ENCODE results near the gene CCND2. TPM values are rescaled to one million over a fixed set of nuclear protein-coding genes. Genes with fewer than 3 reads are reported as not detected.

The CCND2 gene
- total and polyA plus RNA-seq, 3 experiments from 2014 or later = 72.4 to 792 (median 784) TPM

GRCh38 chr12:4320853-4321701, 47.5 kb downstream of the CCND2 start, which contains the start of gene TIGAR:
TIGAR (plus strand) TSS chr12:4321213; CDS start chr12:4321272, 59 bp downstream.
- ChIA-PET CTCF (interaction anchor here (1.0 to 1.9 kb wide), 2 partner anchors 20 to 44 kb away, joined by 4 to 6 read pairs; no protein-coding TSS in a partner anchor), POLR2A (no interaction called here)
- Histone ChIP-seq H3K27ac (ENCODE audit: low read depth, low read length) (peak within 1 kb of the TSS; percentile 88), H3K27me3 (ENCODE audit: insufficient read depth, low read length, poor library complexity, severe bottlenecking) (no peaks in the 10 kb centered on the region), H3K4me3 (ENCODE audit: low read length) (peak within 1 kb of the TSS; percentile 98), H3K4me1 (ENCODE audit: insufficient read depth, low read length) (peaks cover 20% of the 10 kb centered on the region), H3K36me3 (ENCODE audit: insufficient read depth, low read length) (no peaks in the 10 kb centered on the region), H3K9me3 (ENCODE audit: low read length) (no peaks in the 10 kb centered on the region)
- Mint-ChIP-seq H3K4me1 (peaks cover 33 to 50% (median 46%) of the 10 kb centered on the region in 3 donors), H3K4me3 (peak within 1 kb of the TSS; percentile 92 to 98 (median 94)), H3K36me3 (peaks cover 0 to 16% (median 2%) of the 10 kb centered on the region in 3 donors), H3K27me3 (peaks cover 0 to 2% of the 10 kb centered on the region in 2 donors), H3K9me3 (no peaks in the 10 kb centered on the region), H3K27ac (peak within 1 kb of the TSS; percentile 84 to 100 (median 96))
- peak; percentile 87 to 93 (median 93) for DNase-seq

- Histone ChIP-seq H3K4me3 (ENCODE audit: low read length) (no peak overlapping the region), H3K36me3 (ENCODE audit: insufficient read depth, low read length) (no peaks in the 10 kb centered on the region), H3K27ac (ENCODE audit: low read depth, low read length) (no peak overlapping the region), H3K9me3 (ENCODE audit: low read length) (no peaks in the 10 kb centered on the region), H3K4me1 (ENCODE audit: insufficient read depth, low read length) (peaks cover 20% of the 10 kb centered on the region), H3K27me3 (ENCODE audit: insufficient read depth, low read length, poor library complexity, severe bottlenecking) (no peaks in the 10 kb centered on the region)
- peak overlapping the region; percentile 1 to 98 (median 68) for H3K4me3 Mint-ChIP-seq
- peaks cover 0 to 18% (median 2%) of the 10 kb centered on the region in 3 donors for H3K36me3 Mint-ChIP-seq
- H3K27me3 Mint-ChIP-seq = peaks cover 0 to 2% of the 10 kb centered on the region in 2 donors
- peak overlapping the region; percentile 14 to 93 (median 59) for H3K27ac Mint-ChIP-seq
- no peaks in the 10 kb centered on the region for H3K9me3 Mint-ChIP-seq
- CTCF ChIA-PET = interaction anchor here (0.7 to 1.9 kb wide), 3 partner anchors 8 to 367 kb away, joined by 3 to 6 read pairs (median 3); no protein-coding TSS in a partner anchor
- POLR2A ChIA-PET = interaction anchor here (0.6 kb wide), 1 partner anchor 181 kb away, joined by 4 read pairs; no protein-coding TSS in a partner anchor
- H3K4me1 Mint-ChIP-seq = peaks cover 37 to 55% (median 46%) of the 10 kb centered on the region in 3 donors
- no peak for DNase-seq
Observed at GRCh38 chr12:4322726-4323125, 49.2 kb downstream of the CCND2 start.

Other genes with a start within 250 kb of the CCND2 start
- 10 to 100 TPM; 22.8 to 29.6 TPM for gene TIGAR, start 47.5 kb downstream of the CCND2 start, total RNA-seq
- gene TIGAR, start 47.5 kb downstream of the CCND2 start, polyA plus RNA-seq = 4.2 TPM
- not detected for gene FGF23, start 106.0 kb downstream of the CCND2 start, total RNA-seq
- not detected for gene FGF23, start 106.0 kb downstream of the CCND2 start, polyA plus RNA-seq
- not detected for gene FGF6, start 172.1 kb downstream of the CCND2 start, total RNA-seq
- gene FGF6, start 172.1 kb downstream of the CCND2 start, polyA plus RNA-seq = not detected